ENCODE data around the gene CCDC9B. TPM values are rescaled to one million over a fixed set of nuclear protein-coding genes. Genes with fewer than 3 reads are reported as not detected.

The CCDC9B gene
- total and polyA plus RNA-seq, 8 donors = 0.58 to 39.3 (median 11.3) TPM

- peak overlapping the region; percentile 28 to 74 (median 70) for H3K27ac ChIP-seq
- peak in 1 of 3 donors; percentile 31 for TF ChIP-seq POLR2AphosphoS5 (IDR thresholded peaks at IDR 0.05)
- no peak for TF ChIP-seq POLR2A (IDR thresholded peaks at IDR 0.05)
- intact Hi-C loops (cut with DNase I; ENCODE audit: low total_unique reads) = no loop called here
- H3K4me1 ChIP-seq = peaks cover 19 to 51% (median 48%) of the 10 kb centered on the region in 4 donors
- H3K27me3 ChIP-seq = no peaks in the 10 kb centered on the region
- peak; percentile 59 to 88 for DNase-seq
- no peaks in the 10 kb centered on the region for H3K9me3 ChIP-seq
- H3K4me3 ChIP-seq = no peak overlapping the region
- no peaks in the 10 kb centered on the region for H3K36me3 ChIP-seq
- WGBS, 5 donors = 79 to 91% (median 86%) methylated on average over 7 to 11 of the region's 11 CpGs
Measured at GRCh38 chr15:40347559-40348473, 7.1 kb upstream of the CCDC9B start.

- no peaks in the 10 kb centered on the region for H3K27me3 ChIP-seq
- peaks cover 20 to 59% (median 55%) of the 10 kb centered on the region in 4 donors for H3K4me1 ChIP-seq
- H3K36me3 ChIP-seq = no peaks in the 10 kb centered on the region
- peak overlapping the region; percentile 37 to 74 (median 71) for H3K27ac ChIP-seq
- TF ChIP-seq EP300 (IDR thresholded peaks at IDR 0.05) (no peak), POLR2A (IDR thresholded peaks at IDR 0.05) (no peak), POLR2AphosphoS5 (IDR thresholded peaks at IDR 0.05) (no peak)
- TF ChIP-seq, protein P1, sequence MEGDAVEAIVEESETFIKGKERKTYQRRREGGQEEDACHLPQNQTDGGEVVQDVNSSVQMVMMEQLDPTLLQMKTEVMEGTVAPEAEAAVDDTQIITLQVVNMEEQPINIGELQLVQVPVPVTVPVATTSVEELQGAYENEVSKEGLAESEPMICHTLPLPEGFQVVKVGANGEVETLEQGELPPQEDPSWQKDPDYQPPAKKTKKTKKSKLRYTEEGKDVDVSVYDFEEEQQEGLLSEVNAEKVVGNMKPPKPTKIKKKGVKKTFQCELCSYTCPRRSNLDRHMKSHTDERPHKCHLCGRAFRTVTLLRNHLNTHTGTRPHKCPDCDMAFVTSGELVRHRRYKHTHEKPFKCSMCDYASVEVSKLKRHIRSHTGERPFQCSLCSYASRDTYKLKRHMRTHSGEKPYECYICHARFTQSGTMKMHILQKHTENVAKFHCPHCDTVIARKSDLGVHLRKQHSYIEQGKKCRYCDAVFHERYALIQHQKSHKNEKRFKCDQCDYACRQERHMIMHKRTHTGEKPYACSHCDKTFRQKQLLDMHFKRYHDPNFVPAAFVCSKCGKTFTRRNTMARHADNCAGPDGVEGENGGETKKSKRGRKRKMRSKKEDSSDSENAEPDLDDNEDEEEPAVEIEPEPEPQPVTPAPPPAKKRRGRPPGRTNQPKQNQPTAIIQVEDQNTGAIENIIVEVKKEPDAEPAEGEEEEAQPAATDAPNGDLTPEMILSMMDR (IDR thresholded peaks at IDR 0.05) = no peak
- intact Hi-C loops (cut with DNase I; ENCODE audit: low total_unique reads) = no loop called here
- WGBS, 5 donors = 77 to 87% (median 83%) methylated on average over 15 of the region's 15 CpGs
- DNase-seq = no peak
- H3K9me3 ChIP-seq = no peaks in the 10 kb centered on the region
- H3K4me3 ChIP-seq = no peak overlapping the region
Measured at GRCh38 chr15:40346579-40347558, 6.1 kb upstream of the CCDC9B start.

DNA sequence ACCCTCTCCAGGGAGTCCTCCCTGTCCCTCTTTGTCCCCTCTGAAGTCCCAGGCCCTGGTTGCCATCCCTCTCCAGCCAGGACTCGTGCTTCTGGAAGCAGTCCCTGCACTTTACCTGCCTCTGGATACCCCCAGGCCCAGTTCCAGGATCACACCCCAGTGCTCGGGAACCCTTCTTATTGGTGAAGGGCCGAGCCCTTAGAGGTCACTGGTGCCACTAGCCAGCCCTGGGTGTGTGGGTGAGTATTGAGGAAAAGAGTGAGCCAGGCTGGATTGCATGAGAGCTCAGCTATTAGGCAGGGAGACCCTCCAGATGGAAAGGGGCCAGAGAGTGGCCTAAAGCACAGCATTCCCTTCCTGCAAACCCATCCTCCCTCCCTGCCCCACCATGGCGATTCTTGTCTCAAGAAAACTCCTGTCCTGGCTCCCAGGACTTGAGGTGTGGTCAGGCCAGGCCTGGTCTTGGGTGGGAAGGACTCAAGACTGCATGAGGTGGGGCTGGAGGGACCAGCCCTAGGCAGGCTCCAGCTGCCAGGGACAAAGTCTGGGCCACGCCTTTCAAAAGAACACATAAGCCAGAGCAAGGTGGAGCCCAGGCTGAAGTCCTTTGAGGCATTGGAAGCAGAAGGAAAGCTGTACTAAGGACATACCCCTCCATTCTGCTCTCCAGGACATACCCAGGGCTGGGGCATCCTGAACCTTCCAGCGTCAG is 5.3 kb upstream of the CCDC9B start:
- intact Hi-C loops (cut with DNase I; ENCODE audit: low total_unique reads) = no loop called here
- DNase-seq = peak; percentile 72 to 92
- Histone ChIP-seq H3K4me3 (no peak overlapping the region), H3K9me3 (no peaks in the 10 kb centered on the region), H3K4me1 (peaks cover 27 to 67% (median 61%) of the 10 kb centered on the region in 4 donors), H3K27ac (peak overlapping the region; percentile 37 to 74 (median 71)), H3K36me3 (no peaks in the 10 kb centered on the region), H3K27me3 (no peaks in the 10 kb centered on the region)
- peak in 2 of 3 donors; percentile 61 to 78 for TF ChIP-seq POLR2AphosphoS5 (IDR thresholded peaks at IDR 0.05)
- TF ChIP-seq, protein P1 (IDR thresholded peaks at IDR 0.05) = no peak
- TF ChIP-seq EP300 (IDR thresholded peaks at IDR 0.05) = no peak
- TF ChIP-seq POLR2A (IDR thresholded peaks at IDR 0.05) = no peak
- 54 to 69% (median 58%) methylated on average over 6 of the region's 6 CpGs for WGBS, 5 donors

DNA sequence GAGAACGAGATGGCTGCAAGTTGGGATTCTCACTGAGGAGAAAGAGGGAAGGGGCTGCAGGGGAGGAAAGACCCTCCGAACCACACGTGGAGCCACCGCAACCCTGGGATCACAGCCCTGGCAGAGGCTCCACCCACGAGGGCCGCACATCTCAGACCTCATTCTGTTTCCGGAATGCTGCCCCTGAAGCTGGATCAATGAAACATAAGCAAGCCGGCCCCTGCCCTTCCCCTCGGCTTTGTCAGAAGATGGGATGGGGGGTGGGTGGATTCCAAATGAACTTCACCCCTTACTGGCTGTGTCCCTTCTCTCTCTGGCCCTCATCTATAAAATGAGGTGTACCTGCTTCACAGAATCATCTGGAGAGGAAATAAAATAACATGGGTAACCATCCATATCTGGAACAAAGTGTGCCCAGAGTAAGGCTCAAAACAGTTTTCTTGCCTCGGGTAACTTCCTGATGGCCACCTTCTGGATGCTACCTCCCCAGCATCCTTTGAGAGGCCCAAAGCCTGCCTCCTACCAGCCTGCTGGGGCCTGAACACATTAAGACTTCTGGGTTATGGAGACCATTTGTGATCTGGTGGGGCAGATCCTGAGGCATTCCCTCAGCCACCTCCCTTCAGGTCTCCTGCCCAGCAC is 4.6 kb upstream of the CCDC9B start:
- Histone ChIP-seq H3K27me3 (no peaks in the 10 kb centered on the region), H3K36me3 (no peaks in the 10 kb centered on the region), H3K27ac (peak overlapping the region; percentile 37 to 74 (median 71)), H3K4me1 (peaks cover 33 to 74% (median 68%) of the 10 kb centered on the region in 4 donors), H3K9me3 (no peaks in the 10 kb centered on the region), H3K4me3 (peak overlapping the region in 1 of 4 donors; percentile 3)
- WGBS, 5 donors = 70 to 77% (median 74%) methylated on average over 4 to 10 of the region's 10 CpGs
- no peak for DNase-seq
- no peak for TF ChIP-seq POLR2A (IDR thresholded peaks at IDR 0.05)
- no peak for TF ChIP-seq EP300 (IDR thresholded peaks at IDR 0.05)
- no peak for TF ChIP-seq POLR2AphosphoS5 (IDR thresholded peaks at IDR 0.05)
- TF ChIP-seq, protein P1 (IDR thresholded peaks at IDR 0.05) = no peak
- intact Hi-C loops (cut with DNase I; ENCODE audit: low total_unique reads) = no loop called here

All from stomach (tissue), 9 donors.